OCI-M2 (cell line): ENCODE results near the gene NAALADL2.
"Not testable (repeated sequence)": the region's sequence is repeated elsewhere in the genome, so short reads cannot be mapped to it uniquely, and the experiment has no call there.

Experiments used
- DNase-seq: peaks from one replicate; lab custom pipeline; 2025; ENCODE audit not compliant: unreplicated experiment; lab: John Stamatoyannopoulos, UW

NAALADL2 gene

DNA sequence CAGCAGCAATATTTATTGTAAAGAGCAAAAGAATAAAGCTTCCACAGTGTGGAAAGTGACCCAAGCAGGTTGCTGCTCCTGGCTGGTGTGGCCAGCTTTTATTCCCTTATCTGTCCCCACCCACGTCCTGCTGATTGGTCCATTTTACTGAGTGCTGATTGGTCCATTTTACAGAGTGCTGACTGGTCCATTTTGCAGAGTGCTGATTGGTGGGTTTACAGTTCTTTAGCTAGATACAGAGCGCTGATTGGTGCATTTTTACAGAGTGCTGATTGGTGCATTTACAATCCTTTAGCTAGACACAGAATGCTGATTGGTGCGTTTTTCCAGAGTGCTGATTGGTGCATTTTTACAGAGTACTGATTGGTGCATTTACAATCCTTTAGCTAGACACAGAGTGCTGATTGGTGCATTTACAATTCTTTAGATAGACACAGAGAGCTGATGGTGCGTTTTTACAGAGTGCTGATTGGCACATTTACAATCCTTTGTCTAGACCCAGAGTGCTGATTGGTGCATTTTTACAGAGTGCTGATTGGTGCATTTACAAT is 601.8 kb downstream of the NAALADL2 start:
- DNase-seq, result not testable (repeated sequence)

DNA sequence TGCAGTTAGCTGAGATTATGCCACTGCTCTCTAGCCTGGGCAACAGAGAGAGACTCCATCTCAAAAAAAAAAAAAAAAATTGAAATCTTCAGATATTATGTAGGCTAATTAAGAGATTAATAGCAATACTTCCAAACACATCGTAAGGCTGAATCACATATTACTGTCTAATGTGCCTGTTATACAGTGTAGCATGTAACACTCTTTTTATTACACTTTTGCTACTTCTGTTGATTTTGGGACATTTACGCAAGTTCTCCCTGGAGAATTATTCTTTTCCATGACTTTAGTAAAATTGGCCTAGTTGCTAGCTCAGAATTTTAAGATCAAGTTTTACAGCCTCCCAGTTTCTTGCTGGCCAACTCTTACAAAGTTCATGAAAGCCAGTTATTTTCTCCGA is 605.2 kb downstream of the NAALADL2 start:
- no peak for DNase-seq

DNA sequence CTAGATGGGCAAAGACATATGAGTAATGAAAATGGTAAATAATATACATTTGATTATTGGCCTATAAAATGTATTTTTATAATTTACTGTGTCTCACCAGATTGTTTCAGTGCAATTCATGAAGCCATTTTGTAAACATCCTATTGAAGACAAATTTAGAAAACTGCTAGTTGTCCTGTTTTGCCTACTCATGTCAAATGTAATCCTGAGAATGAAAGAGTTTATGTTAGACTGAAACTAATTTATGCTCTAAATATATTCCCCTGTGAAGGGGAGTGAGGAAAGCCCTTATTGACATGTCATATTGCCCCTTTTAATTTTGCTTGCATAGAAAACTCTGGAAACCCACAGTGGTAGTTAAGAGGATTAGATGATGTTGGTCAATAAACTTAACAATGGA is 610.0 kb downstream of the NAALADL2 start:
- DNase-seq, result no peak

DNA sequence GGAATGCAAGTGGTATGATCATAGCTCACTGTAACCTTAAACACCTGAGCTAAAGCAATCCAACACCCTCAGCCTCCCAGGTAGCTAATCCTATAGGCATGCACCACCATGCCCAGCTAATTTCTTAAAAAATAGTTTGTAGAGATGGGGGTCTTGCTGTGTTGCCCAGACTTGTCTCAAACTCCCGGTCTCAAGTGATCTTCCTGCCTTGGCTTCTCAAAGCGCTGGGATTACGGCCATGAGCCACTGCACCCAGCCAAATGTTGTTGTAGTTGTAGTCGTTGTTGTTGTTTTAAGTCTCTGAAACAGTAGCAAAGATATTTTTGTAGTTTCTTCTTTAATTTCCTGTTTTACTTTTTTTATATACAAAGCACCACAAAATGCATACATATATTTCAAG is 616.6 kb downstream of the NAALADL2 start:
- no peak for DNase-seq

DNA sequence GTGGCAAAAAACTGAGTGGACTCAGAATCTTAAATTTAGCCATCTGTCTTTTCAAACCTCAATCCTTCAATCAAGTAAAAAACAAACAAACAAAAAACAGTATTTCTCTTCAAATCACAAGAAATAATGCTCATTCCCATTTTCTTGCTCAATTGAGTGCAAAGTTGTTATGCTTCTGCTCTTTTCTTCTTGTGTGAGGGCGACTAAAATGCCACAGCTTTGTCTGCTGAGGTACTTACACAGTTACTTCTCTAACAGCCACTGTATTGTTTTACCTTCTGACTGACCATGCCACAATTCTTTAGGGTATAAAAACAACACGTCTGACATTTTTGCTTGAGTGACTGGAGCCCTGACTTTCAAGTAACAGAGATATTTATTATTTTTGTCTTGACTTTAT is 617.4 kb downstream of the NAALADL2 start:
- DNase-seq, result no peak

DNA sequence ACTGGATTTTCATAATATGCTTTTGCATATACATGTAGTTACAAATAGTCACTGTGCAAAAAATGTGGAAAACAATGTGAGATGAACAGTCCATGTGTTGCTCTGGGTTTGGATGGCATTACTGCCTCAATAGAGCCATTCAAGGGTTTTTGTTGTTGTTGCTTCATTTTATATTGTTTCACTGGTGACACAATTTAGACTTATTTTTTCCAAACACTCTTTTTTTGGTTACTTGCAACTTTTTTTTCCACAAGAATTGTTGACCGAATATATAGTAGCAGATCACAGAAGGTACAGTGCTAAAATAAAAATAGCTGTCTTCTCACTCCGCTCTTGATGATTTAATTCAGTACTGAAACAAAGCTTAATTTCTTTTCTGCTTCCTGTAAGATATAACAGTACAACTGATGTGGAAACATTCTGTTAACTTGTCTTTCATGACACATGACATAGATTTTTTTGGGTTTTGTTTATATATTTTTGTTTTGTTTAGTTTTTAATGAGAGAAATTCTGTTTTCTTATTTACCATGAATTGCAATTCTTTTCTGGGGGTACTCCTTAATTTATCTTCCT is 618.6 kb downstream of the NAALADL2 start:
- DNase-seq, result no peak

DNA sequence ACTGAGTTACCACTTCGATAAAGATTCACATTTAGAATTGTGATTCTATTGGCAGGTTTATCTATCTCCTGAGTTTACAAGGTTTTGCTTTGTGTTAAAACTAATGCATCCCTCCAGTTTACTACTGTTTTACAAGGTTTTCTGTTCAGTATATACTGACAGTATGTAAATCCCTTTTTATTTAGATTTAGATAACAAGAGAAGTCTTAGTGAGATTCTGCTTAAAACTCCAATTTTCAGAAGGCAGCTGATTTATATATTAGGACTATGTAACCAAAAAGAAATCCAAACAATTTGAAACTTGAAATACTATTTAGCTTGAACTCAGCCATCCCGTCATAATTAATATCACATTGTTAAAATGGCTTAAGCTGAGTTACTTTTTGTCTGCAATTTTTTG is 619.2 kb downstream of the NAALADL2 start:
- DNase-seq, result no peak

DNA sequence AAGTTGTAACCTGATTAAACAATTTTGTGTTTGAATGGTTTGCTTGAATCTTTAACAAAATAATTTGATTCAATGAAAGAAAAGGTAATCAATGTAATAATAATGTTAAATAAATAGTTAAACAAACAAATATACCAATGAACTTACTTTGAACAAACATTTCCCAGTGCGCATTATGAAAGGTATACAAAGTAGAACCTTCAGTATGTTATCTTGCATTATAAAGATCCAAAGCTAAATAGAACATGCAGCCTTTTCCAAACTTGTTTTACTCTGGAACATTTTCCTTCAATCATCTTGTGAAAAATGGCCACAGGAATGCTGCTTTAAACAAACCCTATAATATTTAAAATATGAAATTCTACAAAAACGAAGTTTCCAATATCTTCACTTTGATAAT is 620.0 kb downstream of the NAALADL2 start:
- no peak for DNase-seq

DNA sequence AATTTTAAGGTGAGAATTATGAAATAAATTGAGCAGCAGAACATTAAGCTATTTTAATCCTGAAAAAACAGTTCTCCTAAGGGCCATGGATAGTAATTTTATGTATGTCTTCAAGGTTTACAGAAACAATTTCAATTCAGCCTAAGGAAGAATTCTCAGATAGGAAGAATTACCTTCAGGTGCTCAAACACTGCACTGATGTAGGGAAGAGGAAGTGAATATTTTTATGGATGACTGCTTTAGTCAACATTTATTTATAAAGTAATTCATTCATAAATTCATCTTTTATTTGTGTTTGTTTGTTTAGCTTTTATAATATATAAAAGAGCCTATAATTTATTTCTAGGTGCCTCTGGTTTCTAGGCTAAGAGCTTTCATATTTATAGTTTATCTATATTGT is 620.7 kb downstream of the NAALADL2 start:
- no peak for DNase-seq

DNA sequence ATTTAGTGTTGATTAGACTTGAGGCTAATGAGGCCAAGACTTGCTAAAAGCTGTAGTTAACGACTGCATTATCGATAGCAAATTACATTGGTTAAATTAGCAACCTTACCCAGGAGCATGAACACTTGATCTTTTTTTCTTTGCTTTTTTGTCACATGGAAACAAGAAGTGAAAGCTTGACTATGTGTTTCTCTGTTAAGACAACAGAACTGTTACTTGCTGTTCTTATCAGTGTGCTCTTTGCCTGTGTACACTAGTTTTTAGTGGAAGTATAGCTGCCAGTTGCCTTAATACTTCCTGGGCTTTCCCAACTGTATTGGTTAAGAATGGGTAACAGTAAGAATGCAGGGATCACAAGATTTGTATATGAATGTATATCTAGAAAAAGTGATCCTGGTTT is 625.5 kb downstream of the NAALADL2 start:
- no peak for DNase-seq

DNA sequence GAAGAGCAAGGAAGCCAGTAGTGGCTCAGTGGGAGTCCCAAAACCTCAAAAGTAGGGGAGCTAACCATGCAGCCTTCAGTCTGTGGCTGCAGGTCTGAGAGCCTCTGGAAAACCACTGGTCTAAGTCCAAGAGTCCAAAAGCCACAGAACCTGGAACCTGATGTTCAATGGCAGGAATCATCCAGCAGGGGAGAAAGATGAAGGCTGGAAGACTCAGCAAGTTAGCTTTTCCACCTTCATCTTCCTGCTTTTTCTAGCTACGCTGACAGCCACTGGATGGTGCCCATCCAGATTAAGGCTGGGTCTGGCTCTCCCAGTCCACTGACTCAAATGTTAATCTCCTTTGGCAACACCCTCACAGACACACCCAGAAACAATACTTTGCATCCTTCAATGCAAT is 626.3 kb downstream of the NAALADL2 start:
- DNase-seq, result no peak

DNA sequence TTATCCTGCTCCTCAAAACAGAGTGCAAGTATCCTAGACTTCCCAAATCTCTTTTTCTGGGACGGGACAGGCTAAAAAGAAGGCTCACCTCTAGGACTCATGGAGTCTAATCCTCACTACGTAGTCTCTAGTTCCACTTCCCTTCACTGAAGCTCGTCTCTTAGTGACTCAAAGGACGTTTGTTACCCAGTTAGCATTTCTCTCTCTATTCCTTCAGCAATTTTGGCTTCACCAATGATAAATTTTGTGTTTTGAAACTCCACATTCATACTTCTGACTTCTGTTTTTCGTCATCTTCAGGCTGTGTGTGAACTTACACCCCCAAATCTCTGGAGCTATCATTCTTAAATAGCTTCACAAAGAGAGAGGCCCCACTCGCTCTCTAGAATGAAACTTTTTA is 627.1 kb downstream of the NAALADL2 start:
- DNase-seq, result no peak

DNA sequence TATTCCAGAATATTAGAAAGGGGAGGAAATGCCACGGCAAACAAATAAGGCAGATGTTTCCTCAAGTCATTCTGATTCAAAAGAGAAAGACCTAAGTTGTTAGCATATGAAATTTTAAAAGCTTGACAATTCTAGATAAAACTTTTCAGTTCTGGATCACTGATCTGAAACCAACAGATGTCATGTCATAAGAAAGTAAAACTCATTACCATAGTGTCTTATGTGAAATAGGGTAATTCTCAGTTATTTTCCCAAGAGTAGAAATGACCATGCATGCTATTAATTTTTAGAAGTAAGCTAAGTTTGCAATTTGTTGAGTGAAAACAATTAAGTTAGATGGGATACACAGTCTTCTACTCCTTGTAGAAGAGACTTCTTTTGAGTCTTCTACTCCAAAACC is 630.3 kb downstream of the NAALADL2 start:
- DNase-seq, result no peak

DNA sequence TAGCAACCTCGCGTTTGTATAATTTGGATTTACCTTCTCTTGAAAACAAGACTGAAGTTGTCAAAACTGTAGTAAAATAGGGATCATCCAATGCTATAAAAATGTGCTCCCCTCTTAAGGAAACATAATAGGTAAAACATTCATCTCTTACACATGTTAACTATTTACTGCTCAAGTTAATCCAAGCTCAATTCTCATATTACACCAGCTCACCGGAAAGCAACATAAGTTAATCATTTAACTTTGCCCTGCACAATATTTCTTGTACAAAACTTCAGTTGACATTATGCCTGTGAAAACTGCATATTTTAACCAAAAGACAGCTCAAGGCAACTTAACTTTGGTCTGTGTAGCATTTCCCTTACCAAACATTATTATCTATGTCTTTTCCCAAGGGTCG is 634.2 kb downstream of the NAALADL2 start:
- no peak for DNase-seq

DNA sequence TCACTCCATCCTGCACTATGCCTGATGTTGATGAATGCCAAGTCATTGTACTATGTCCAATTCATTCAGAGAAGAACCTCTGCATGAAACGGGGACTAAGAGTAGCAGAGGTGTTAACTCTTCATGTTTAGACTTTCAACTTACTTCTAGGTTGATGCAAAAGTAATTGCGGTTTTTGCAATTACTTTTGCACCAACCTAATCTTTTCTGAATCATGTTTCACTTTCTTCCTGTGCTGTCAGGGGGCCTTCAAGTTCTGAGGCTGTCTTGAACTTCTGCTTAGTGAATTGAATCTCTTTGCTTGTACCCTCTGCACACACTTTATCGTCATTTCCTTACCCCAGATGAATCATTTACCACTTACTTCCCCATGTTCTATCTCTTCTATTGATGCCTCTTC is 636.2 kb downstream of the NAALADL2 start:
- DNase-seq, result no peak

DNA sequence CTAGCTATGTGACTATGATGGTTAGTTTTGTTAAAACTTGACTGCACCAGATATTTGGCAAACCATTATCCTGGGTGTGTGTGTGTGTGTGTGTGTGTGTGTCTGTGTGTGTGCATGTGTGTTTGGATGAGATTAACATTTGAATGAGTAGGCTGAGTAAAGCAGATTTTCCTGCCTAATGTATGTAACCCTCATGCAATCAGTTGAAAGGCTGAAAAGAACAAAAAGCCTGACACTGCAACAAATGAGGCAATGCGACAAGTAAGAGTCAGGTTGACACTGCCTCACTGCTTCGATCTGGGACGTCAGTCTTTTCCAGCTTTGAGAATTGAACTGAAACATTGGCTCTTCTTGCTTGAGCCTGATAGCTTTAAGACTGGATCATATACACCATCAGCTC is 643.0 kb downstream of the NAALADL2 start:
- DNase-seq, result no peak

DNA sequence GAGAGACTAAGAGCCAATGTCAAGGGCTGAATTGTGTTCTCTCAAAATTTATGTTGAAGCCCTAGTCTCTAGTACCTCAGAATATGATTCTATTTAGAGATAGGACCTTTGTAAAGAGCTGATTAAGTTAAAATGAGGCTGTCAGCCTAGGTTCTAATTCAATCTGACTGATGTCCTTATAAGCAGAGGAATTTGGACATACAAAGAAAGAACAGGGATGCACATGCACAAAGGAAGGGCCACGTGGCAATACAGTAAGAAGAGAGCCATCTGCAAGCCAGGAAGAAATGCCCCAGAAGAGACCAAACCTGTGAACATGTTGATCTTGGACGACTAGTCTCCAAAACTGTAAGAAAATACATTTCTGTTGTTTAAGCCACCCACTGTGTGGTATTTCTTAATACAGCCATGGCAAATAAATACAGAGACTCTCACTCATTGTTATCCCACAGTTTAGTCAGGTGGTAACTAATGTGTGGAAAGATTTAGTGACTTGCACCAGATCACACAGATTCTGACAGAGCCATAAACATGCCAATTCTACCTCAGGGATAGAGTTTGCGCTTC is 652.2 kb downstream of the NAALADL2 start:
- no peak for DNase-seq

DNA sequence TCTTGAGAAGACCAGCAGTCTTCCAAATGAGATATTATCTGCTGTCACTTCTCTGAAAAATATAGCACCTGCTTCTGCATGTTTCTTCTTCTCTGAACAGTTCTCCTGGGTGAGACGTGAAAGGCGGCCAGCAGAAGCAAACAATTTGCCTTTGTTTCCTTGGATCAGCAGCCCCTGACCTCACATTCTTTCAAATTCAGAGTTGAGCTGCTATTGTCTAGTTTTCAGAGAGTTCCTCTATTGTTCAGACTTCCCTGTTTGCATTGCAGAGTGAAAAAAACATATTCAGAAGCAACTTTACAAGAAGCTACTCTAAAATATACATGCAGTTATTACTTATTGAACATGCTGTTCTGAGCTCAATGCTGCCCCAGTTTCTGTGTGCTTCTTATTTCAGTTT is 653.6 kb downstream of the NAALADL2 start:
- no peak for DNase-seq

DNA sequence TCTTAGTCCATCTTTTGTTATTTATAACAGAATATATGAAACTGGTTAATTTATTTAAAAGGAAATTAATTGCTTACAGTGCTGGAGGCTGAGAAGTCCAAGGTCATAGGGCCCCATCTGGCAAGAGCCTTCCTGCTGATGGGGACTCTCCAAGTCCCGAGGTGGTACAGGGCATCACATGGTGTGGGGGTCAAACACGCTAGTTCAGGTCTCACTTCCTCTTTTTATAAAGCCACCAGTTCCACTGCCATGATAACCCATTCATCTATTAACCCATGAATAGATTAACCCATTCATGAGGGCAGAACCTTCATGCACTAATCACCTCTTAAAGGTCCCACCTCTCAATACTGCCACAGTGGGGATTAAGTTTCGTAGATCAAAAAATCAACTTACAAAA is 659.3 kb downstream of the NAALADL2 start:
- DNase-seq, result no peak

DNA sequence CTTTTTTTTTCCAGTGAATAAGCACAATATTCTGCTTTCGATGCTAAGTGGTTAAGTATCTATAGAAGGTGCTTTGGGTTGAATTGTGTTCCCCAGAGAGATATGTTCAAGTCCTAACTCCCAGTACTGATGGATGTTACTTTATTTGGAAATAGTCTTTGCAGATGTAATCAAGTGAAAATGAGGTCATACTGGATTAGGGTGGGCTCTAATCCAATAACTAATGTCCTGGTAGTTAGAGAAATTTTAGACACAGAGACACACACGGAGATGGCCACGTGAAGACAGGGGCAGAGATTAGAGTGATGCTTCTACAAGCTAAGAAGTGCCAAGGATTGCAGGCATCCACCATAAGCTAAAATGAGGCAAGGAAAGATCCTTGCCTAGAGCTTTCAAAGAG is 662.3 kb downstream of the NAALADL2 start:
- DNase-seq, result no peak

DNA sequence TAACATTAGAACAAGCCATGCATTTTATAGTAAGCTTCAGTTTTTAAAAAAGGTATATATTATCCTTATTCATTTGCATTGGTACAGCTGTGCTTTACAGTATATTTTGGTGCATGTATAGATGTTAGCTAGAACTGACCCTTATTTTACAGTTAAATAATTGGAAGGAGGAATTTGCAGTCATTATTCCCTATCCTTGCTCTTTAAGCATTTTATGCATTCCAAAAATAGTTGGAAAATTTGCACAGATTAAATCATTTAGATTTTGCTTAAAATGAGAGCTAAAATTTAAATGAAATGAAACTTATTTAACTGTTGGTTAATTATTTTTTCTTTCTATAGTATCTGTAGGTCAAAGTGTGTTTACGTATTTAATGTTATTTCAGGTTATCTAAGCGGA is 667.1 kb downstream of the NAALADL2 start:
- DNase-seq, result no peak

DNA sequence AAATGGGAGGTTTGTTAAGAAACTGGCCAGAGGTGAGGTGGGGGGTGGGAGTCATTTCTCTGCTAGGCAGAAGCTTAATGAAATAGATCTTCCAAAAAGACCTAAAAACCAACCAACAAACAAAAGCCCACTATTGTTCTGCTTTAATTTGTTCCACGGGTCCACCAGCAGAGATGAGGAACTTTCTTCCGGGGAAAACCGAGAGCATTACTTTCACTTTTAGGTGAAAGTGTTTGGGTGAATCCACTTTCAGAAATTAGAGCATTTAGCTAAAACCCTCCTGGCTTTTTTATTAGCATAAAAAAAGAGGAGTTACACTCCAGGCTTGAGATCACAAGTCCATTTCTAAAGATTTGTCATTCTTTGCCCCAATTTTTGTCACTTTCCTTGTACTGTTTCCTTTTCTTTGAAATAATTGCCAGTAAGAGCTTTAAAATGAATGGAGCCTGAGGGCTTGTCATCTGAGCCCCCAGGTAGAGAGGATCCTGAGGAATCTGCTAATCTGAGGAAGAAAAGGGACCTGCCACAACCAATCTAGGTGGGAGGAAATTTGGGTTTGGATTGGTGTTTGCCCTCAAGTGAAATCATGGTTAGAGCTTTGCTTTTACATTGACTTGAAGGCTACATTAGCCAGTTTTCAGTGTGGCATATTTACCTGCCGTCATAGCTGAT is 667.6 kb downstream of the NAALADL2 start:
- no peak for DNase-seq

DNA sequence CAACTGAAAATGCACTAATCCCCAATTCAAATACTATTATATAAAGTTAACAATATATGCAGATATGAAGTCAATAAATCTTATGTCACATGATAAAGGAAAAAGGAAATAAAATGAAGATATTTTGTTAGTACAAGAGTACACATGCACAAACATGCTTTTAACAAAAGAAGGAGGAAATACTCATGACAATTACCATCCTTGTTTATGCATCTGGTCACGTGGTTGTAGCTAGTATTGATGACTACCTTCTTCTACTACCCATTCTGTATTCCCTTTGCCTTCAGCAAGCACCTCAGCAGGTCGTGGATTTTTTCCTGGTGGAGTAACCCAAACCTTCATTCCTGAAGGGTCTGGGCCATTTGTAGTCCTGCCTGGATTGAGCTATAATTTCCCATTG is 669.6 kb downstream of the NAALADL2 start:
- not testable (repeated sequence) for DNase-seq
